T-helper 1 cell treated with Interleukin-12 subunit alpha and Interleukin-12 subunit beta and Interleukin-4 antibody, amounts not matched to agents 30 μg/mL and 1 μg/mL, for 36 hours (primary cell): ENCODE results near the gene PFDN2.

Experiments used
- H3K27ac Mint-ChIP-seq: one replicate; pipeline ENCODE4 v1.8.0; 2021; ENCODE audit warnings: mild to moderate bottlenecking, mixed read lengths
- H3K27me3 Mint-ChIP-seq: one replicate; pipeline ENCODE4 v1.8.0; 2021; ENCODE audit warnings: low read depth, mixed read lengths
- H3K36me3 Mint-ChIP-seq: one replicate; pipeline ENCODE4 v1.8.0; 2021; ENCODE audit warnings: low read depth, mixed read lengths
- H3K4me1 Mint-ChIP-seq: one replicate; pipeline ENCODE4 v1.8.0; 2021; ENCODE audit warnings: low read depth, mixed read lengths
- H3K4me3 Mint-ChIP-seq: one replicate; pipeline ENCODE4 v1.8.0; 2021; ENCODE audit warnings: mild to moderate bottlenecking, moderate library complexity, mixed read lengths
- H3K9me3 Mint-ChIP-seq: one replicate; pipeline ENCODE4 v1.8.0; 2021; ENCODE audit warnings: mixed read lengths

PFDN2 gene, protein sequence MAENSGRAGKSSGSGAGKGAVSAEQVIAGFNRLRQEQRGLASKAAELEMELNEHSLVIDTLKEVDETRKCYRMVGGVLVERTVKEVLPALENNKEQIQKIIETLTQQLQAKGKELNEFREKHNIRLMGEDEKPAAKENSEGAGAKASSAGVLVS

DNA sequence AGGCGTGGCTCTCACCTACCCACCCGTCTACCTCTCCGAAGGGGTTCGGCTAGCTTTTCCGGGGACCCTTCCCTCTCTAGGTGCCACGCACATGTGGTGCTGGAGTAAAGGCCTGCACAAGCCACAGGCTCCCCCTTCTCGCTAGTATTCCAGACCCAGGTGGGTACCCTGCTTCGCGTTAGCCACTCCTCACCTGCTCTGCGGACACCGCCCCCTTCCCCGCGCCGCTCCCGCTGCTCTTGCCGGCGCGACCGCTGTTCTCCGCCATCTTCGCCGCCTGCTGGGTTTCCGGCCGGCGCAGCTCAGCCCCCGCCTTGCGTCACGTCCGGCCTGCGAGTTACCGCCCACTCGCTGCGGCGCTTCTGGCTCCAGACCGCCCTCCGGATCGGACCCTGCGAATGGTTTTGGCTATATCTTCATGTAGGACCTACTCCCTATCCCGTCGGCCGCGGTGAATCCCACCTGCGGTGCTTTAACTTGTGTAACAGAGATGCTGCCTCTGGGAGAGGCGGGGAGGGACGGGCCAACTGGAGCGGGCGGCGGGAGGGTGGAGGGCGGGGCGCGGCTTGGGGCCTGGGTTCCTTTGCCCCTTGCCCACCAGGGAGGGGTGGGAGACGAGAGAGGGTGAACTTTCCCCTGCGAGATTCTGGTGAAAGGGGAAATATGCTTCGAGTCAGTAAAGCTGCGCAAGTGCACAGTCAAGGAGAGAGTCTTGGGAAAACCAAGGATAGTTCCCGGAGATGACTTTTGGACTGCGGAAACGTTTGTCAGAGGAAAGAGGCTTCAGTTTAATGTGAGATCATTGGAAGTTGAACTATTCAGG, at the start of gene PFDN2, which contains the start of gene NIT1:
PFDN2 (minus strand) TSS at position 279 of the 823 bp plus-strand sequence; CDS start at position 268, 11 bp downstream.
NIT1 (plus strand) TSS at position 347 of the 823 bp plus-strand sequence; CDS start at position 419, 72 bp downstream.
- peak within 1 kb of the TSS; percentile 91 for H3K4me3 Mint-ChIP-seq
- H3K36me3 Mint-ChIP-seq, result peaks cover 27% of the 10 kb centered on the region
- H3K4me1 Mint-ChIP-seq, result peaks cover 49% of the 10 kb centered on the region
- H3K27me3 Mint-ChIP-seq, result no peaks in the 10 kb centered on the region
- H3K27ac Mint-ChIP-seq, result peak within 1 kb of the TSS; percentile 98
- H3K9me3 Mint-ChIP-seq, result no peaks in the 10 kb centered on the region

DNA sequence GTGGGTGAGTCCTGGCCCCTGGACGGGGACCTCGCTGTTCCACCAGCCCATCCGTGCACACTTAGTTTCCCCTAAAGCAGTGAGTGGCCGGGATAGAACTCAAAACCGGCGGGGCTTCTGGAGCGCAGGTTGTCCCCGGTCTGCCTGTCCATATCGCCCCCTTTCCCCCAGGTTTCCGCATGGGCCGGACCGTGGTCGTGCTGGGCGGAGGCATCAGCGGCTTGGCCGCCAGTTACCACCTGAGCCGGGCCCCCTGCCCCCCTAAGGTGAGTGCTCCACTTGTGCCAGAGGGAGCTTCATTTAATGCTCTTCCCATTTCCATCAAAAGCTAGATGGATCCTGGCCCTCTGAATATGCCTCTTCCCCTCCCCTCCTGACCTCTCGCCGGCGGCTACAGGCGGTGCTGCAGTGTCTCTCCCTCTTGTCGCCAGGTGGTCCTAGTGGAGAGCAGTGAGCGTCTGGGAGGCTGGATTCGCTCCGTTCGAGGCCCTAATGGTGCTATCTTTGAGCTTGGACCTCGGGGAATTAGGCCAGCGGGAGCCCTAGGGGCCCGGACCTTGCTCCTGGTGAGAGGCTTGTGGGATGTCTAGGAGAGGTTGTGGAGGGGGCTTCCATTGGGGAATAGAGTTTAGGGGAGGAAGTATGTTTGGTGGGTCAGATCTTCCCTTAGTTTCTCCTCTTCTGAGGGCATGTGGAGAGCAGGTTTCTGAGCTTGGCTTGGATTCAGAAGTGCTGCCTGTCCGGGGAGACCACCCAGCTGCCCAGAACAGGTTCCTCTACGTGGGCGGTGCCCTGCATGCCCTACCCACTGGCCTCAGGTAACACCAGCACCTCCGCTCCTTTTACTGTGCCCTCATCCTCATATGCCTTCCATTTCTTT, 49.1 kb upstream of the PFDN2 start:
- H3K27me3 Mint-ChIP-seq, result no peaks in the 10 kb centered on the region
- H3K9me3 Mint-ChIP-seq, result no peaks in the 10 kb centered on the region
- H3K4me1 Mint-ChIP-seq, result peaks cover 24% of the 10 kb centered on the region
- peak overlapping the region; percentile 98 for H3K27ac Mint-ChIP-seq
- peak overlapping the region; percentile 91 for H3K4me3 Mint-ChIP-seq
- peaks cover 30% of the 10 kb centered on the region for H3K36me3 Mint-ChIP-seq

DNA sequence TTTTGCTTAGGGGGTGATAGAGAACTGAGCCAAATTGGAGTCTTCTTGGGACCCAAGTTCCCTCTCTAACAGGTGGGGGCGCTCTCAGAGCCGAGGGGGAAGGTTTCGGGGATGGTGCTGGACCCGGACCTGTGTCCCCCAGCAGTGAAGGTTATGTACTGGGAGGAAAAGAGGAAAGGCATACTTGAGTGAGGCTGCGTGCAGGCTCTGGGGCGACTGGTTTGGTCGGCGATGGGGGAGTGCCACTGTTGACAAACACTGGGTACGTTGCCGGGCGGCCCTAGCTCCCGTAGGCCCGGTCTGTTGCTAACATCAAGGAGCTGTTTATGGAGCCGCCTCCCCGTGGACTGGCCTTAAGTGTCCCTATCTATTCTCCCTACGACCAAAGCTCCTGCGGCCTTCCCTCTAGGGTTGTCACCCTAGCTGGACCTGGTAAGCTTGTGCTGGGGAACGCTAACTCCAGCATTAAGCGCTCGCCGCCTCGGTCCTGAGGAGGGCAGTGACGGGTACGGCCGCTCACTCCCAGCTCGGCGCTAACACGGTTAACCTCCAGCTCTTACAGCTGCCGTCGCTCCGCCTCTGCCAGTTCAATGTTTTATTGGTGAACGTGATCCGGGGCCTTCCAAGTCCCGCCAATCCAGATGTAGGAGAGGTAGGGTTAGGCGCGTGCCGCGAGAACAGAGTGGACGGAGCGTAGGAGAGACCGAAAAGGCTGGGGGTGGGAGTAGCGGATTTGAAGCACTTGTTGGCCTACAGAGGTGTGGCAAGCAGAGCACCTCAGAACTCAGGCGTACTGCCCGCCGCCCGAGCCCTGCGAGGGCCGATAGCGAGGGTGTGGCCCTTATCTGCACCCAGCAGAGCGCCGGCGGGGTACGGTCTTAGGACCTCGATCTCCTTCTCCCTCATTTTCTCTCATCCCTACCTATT, 48.2 kb upstream of the PFDN2 start, which contains the start of gene PPOX:
PPOX (plus strand) TSS at position 685 of the 927 bp plus-strand sequence. CDS start 422 bp downstream, outside the sequence.
- Mint-ChIP-seq H3K4me3 (peak within 1 kb of the TSS; percentile 91), H3K27ac (peak within 1 kb of the TSS; percentile 98), H3K4me1 (peaks cover 31% of the 10 kb centered on the region), H3K9me3 (no peaks in the 10 kb centered on the region), H3K36me3 (peaks cover 29% of the 10 kb centered on the region), H3K27me3 (no peaks in the 10 kb centered on the region)

DNA sequence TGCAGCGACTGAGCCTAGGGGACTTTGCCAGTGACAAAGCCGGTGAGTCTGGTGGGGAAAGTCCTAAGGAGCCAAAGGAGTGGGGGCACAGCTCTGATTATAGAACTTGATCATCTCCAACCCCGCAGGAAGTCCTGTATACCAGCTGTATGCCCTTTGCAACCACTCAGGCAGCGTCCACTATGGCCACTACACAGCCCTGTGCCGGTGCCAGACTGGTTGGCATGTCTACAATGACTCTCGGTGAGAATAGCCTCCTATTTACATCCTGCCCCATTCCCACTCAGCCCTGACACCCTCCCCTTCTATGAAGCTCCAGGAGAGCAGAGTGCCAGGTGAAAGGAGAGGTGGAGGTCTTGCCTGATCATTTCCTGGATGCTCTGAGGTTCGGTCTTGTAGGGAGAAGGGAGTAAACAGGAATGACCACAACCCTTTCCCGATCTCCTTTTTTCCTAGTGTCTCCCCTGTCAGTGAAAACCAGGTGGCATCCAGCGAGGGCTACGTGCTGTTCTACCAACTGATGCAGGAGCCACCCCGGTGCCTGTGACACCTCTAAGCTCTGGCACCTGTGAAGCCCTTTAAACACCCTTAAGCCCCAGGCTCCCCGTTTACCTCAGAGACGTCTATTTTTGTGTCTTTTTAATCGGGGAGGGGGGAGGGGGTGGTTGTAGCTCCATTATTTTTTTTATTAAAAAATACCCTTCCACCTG, 47.2 kb upstream of the PFDN2 start:
- H3K4me3 Mint-ChIP-seq, result peak overlapping the region; percentile 61
- peaks cover 36% of the 10 kb centered on the region for H3K4me1 Mint-ChIP-seq
- peaks cover 25% of the 10 kb centered on the region for H3K36me3 Mint-ChIP-seq
- H3K9me3 Mint-ChIP-seq, result no peaks in the 10 kb centered on the region
- H3K27ac Mint-ChIP-seq, result peak overlapping the region; percentile 98
- no peaks in the 10 kb centered on the region for H3K27me3 Mint-ChIP-seq

DNA sequence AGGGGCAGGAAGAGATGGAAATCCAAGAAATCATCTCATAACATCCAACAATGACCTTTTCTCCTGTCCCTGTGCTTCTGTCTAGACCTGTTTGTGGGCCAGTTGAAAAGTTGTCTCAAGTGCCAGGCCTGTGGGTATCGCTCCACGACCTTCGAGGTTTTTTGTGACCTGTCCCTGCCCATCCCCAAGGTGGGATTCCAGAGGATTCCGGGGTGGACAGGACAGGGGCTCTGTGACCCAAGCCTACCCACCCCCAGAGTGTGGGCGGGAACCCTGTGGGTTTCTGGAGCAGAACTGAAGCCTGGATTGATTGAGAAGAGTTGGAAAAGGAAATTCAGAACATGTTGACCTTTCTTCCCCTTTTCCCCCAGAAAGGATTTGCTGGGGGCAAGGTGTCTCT, 46.0 kb upstream of the PFDN2 start:
- Mint-ChIP-seq H3K36me3 (peaks cover 29% of the 10 kb centered on the region), H3K4me3 (no peak overlapping the region), H3K27ac (peak overlapping the region; percentile 29), H3K4me1 (peaks cover 42% of the 10 kb centered on the region), H3K9me3 (no peaks in the 10 kb centered on the region), H3K27me3 (no peaks in the 10 kb centered on the region)

DNA sequence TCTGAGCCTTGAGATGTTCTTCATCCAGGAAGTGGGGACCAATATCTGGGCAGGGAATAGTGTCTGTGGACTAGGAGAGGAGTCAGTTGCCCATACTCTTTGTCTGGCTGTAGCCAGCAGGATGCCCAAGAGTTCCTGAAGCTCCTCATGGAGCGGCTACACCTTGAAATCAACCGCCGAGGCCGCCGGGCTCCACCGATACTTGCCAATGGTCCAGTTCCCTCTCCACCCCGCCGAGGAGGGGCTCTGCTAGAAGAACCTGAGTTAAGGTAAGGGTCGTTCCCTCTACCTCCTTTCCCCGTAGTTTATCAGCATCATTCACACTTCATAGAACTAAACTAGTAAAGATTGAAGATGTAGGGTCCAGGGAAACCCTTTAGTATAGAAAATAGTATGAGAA, 45.0 kb upstream of the PFDN2 start:
- H3K27me3 Mint-ChIP-seq, result no peaks in the 10 kb centered on the region
- H3K9me3 Mint-ChIP-seq, result no peaks in the 10 kb centered on the region
- H3K36me3 Mint-ChIP-seq, result peaks cover 26% of the 10 kb centered on the region
- no peak overlapping the region for H3K27ac Mint-ChIP-seq
- no peak overlapping the region for H3K4me3 Mint-ChIP-seq
- H3K4me1 Mint-ChIP-seq, result peaks cover 43% of the 10 kb centered on the region

DNA sequence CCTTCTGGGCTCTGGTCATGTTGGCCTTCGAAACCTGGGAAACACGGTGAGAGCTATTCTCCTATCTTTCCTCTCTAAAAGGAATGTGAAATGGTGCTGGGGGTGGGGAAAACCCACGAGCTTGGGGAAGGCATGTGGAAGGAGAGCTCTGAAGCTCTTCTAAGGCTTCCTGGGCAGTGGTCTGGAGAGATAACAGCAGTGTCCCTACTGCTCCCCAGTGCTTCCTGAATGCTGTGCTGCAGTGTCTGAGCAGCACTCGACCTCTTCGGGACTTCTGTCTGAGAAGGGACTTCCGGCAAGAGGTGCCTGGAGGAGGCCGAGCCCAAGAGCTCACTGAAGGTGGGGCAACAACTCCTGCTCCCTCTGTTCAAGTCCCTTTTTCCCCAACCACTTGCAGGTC, 44.2 kb upstream of the PFDN2 start:
- peaks cover 32% of the 10 kb centered on the region for H3K36me3 Mint-ChIP-seq
- peaks cover 38% of the 10 kb centered on the region for H3K4me1 Mint-ChIP-seq
- H3K27ac Mint-ChIP-seq, result peak overlapping the region; percentile 14
- H3K27me3 Mint-ChIP-seq, result no peaks in the 10 kb centered on the region
- no peaks in the 10 kb centered on the region for H3K9me3 Mint-ChIP-seq
- H3K4me3 Mint-ChIP-seq, result no peak overlapping the region

DNA sequence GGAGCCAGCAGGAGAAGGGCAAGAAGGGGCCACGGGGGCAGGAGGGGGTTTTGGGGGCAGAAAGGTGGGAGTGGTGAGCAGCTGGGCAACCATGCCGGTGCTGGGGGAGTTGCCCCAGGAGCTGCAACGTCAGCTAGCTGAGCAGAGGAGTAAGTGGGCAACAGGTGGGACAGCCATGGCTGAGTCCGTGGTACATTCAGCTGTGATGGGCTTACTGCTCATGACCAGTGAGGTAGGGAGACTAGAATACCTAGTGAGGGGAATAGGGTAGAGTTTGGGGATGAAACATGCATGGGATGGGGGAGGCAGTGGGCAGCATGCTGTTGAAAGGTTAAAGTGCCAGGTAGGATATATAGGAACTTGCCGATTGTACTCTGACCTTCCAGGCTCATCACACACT, 43.8 kb upstream of the PFDN2 start:
- Mint-ChIP-seq H3K9me3 (no peaks in the 10 kb centered on the region), H3K27ac (peak overlapping the region; percentile 27), H3K27me3 (no peaks in the 10 kb centered on the region), H3K4me1 (peaks cover 36% of the 10 kb centered on the region), H3K4me3 (no peak overlapping the region), H3K36me3 (peaks cover 35% of the 10 kb centered on the region)

DNA sequence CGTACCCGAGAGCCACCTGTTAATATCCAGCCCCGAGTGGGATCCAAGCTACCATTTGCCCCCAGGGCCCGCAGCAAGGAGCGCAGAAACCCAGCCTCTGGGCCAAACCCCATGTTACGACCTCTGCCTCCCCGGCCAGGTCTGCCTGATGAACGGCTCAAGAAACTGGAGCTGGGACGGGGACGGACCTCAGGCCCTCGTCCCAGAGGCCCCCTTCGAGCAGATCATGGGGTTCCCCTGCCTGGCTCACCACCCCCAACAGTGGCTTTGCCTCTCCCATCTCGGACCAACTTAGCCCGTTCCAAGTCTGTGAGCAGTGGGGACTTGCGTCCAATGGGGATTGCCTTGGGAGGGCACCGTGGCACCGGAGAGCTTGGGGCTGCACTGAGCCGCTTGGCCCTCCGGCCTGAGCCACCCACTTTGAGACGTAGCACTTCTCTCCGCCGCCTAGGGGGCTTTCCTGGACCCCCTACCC, 42.9 kb upstream of the PFDN2 start:
- Mint-ChIP-seq H3K36me3 (peaks cover 36% of the 10 kb centered on the region), H3K4me1 (peaks cover 36% of the 10 kb centered on the region)

DNA sequence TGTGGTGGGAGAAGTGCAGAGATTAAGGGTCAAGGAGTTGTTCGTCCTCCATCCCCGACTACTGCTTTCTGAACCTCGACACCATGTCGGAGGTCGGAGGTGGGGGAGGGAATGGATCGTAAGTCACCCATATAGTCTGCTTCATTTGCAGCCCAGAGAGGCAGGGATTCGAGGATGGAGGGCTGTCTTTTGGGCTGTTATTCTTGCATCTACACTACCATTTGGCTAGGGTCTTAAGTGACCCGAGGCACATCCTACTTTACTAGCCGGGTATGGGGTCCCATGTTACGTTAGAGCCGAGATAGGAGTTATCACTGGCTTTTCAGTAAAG, 42.0 kb upstream of the PFDN2 start:
- peak overlapping the region; percentile 80 for H3K27ac Mint-ChIP-seq
- peaks cover 37% of the 10 kb centered on the region for H3K4me1 Mint-ChIP-seq
- H3K27me3 Mint-ChIP-seq, result no peaks in the 10 kb centered on the region
- H3K4me3 Mint-ChIP-seq, result peak overlapping the region; percentile 84
- no peaks in the 10 kb centered on the region for H3K9me3 Mint-ChIP-seq
- H3K36me3 Mint-ChIP-seq, result peaks cover 38% of the 10 kb centered on the region

More for the DNA sequence above, 42.9 kb upstream of the PFDN2 start:
- Mint-ChIP-seq H3K9me3 (no peaks in the 10 kb centered on the region), H3K27me3 (no peaks in the 10 kb centered on the region), H3K27ac (peak overlapping the region; percentile 27), H3K4me3 (peak overlapping the region; percentile 69)

DNA sequence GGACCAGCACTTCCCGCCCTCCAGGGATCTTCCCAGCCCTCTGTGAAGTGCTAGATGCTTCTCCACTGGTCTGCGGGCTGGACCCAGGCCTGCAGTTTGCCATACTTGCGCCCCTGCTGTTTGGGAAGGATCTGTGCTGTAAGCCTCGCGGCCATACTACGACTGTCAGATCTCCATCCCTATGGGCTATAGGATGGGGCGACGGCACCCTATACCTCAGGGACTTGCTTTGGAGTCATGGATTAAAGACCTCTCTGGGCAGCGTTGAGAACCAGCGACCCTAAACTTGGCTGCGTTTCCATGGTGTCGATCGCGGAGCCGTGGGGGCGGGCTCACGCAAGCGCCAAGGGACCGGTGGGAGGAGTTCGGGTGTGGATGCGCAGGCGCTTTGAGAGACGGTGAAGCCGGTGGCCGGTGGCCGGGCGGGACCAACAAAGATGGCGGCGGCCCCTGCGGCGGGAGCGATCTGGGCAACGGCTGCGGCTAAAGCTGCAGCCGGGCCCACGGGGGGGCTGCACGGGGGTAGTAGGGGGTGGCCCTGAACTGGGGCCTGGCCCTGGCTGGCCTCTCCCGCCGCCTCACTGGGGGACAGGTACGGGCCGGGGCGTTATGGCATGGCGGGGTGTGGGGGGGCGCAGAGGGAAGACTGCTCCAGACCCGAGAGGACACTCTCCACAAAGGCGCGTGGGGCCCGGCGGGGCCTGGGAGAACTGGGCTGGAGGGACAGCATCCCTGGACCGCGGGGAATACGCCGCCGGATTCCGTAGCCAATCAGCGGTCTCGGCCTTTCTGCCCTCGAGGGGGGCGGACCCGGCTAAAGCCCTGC, 41.5 kb upstream of the PFDN2 start, which contains the start of gene USP21:
USP21 (plus strand) TSS at position 414 of the 826 bp plus-strand sequence. CDS start 1,141 bp downstream, outside the sequence.
- peaks cover 37% of the 10 kb centered on the region for H3K36me3 Mint-ChIP-seq
- peak within 1 kb of the TSS; percentile 83 for H3K27ac Mint-ChIP-seq
- H3K4me3 Mint-ChIP-seq, result peak within 1 kb of the TSS; percentile 84
- H3K27me3 Mint-ChIP-seq, result no peaks in the 10 kb centered on the region
- peaks cover 40% of the 10 kb centered on the region for H3K4me1 Mint-ChIP-seq
- no peaks in the 10 kb centered on the region for H3K9me3 Mint-ChIP-seq

DNA sequence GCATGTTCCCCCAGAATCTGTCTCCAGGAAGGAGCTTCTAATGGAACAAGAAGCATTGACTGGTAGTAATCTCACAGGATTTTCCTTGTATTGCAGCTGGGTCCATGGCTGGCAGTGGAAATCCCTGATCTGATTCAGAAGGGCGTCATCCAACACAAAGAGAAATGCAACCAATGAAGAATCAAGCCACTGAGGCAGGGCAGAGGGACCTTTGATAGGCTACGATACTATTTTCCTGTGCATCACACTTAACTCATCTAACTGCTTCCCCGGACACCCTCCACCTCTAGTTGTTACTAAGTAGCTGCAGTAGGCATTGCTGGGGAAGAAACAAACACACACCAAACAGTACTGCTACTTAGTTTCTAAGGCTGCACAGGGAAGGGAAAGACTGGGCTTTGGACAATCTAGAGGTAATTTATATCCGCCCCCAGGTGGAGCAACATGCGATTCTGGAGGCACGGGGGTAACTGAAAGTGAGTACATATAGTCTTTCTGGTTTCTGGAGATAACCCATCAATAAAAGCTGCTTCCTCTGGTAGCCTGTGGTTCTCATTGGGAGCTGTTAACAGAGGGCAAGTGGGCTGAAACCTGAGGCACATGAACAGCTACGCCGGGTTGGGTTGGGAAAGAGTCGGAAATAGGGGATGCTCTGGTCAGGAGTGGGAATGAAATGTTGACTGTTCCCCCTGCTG, 40.6 kb upstream of the PFDN2 start:
- Mint-ChIP-seq H3K9me3 (no peaks in the 10 kb centered on the region), H3K36me3 (peaks cover 31% of the 10 kb centered on the region), H3K4me3 (peak overlapping the region; percentile 84), H3K4me1 (peaks cover 40% of the 10 kb centered on the region), H3K27me3 (no peaks in the 10 kb centered on the region), H3K27ac (peak overlapping the region; percentile 81)
